Parathyroid adenoma (tissue), 2 donors: ENCODE results near the gene WDR18.

Source experiments
- H2AFZ ChIP-seq: fragments of 300-600 bp; sonication (generic); one replicate; pipeline ENCODE4 v1.7.0; 2017; ENCODE audit warnings: antibody characterized with exemption, mild to moderate bottlenecking
- H3K27ac ChIP-seq: fragments of 300-600 bp; sonication (generic); one replicate; pipeline ENCODE4 v1.7.0; 2017
- H3K27me3 ChIP-seq: fragments of 300-600 bp; sonication (generic); one replicate; pipeline ENCODE4 v1.7.0; 2017; ENCODE audit warnings: low read length; ENCODE audit not compliant: control insufficient read depth, insufficient read depth
- H3K36me3 ChIP-seq: fragments of 300-600 bp; sonication (generic); one replicate; pipeline ENCODE4 v1.7.0; 2017; ENCODE audit warnings: low read length; ENCODE audit not compliant: control insufficient read depth, insufficient read depth
- H3K4me1 ChIP-seq: fragments of 300-600 bp; sonication (generic); one replicate; pipeline ENCODE4 v1.7.0; 2017; ENCODE audit warnings: control low read depth
- H3K4me2 ChIP-seq: fragments of 300-600 bp; sonication (generic); one replicate; pipeline ENCODE4 v1.7.0; 2017; ENCODE audit warnings: low read length
- H3K4me3 ChIP-seq: fragments of 300-600 bp; sonication (generic); one replicate; pipeline ENCODE4 v1.7.0; 2017; ENCODE audit warnings: low read depth, low read length
- H3K79me2 ChIP-seq: fragments of 300-600 bp; sonication (generic); one replicate; pipeline ENCODE4 v1.7.0; 2017; ENCODE audit warnings: control low read depth
- H3K9ac ChIP-seq: fragments of 300-600 bp; sonication (generic); one replicate; pipeline ENCODE4 v1.7.0; 2017; ENCODE audit warnings: mild to moderate bottlenecking
- H3K9me3 ChIP-seq: fragments of 300-600 bp; sonication (generic); one replicate; pipeline ENCODE4 v1.7.0; 2017; ENCODE audit warnings: low read length; ENCODE audit not compliant: control insufficient read depth
- CTCF ChIP-seq: fragments of 300-600 bp; sonication (generic); IDR thresholded peaks from one replicate; pipeline ENCODE4 v1.7.0; 2017; ENCODE audit warnings: antibody characterized with exemption, mild to moderate bottlenecking
- donor health status: primary hyperparathyroidism.

WDR18 gene

DNA sequence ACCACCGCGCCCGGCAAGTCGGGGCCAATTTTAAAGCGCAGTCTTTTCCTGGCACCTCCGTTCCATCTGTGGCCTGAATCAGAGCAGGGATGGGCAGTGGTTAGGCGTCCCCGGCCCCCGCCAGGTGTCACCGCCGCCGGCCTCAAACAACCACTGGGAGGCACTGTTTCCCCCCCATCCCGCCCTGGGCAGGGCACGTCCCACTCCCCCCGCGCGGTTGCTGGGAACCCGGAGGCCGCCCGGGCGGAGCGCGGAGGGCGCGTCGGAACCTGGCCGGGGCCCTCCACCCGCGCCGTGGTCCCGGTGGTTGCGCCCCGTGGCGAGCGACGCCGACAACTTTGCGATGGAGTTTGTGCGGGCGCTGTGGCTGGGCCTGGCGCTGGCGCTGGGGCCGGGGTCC is 15.9 kb downstream of the WDR18 start, which contains the start of gene GRIN3B:
Gene GRIN3B, plus strand, starts transcription at position 325 of the 400 bp plus-strand sequence. Its CDS starts 19 bp downstream, at position 344.
- TF ChIP-seq CTCF = peak; percentile 28
- H3K9ac ChIP-seq = no peak within 1 kb of the TSS
- no peaks in the 10 kb centered on the region for H3K79me2 ChIP-seq
- no peaks in the 10 kb centered on the region for H3K36me3 ChIP-seq
- H3K27ac ChIP-seq = no peak within 1 kb of the TSS
- H3K4me3 ChIP-seq = no peak within 1 kb of the TSS
- H2AFZ ChIP-seq = no peak within 1 kb of the TSS
- no peak within 1 kb of the TSS for H3K4me2 ChIP-seq
- peaks cover 3% of the 10 kb centered on the region for H3K27me3 ChIP-seq
- no peaks in the 10 kb centered on the region for H3K9me3 ChIP-seq
- H3K4me1 ChIP-seq = peaks cover 4% of the 10 kb centered on the region

- H3K36me3 ChIP-seq = no peaks in the 10 kb centered on the region
- no peak overlapping the region for H3K4me3 ChIP-seq
- H3K9me3 ChIP-seq = no peaks in the 10 kb centered on the region
- no peak overlapping the region for H3K27ac ChIP-seq
- H2AFZ ChIP-seq = no peak overlapping the region
- TF ChIP-seq CTCF = no peak
- H3K4me2 ChIP-seq = no peak overlapping the region
- peaks cover 3% of the 10 kb centered on the region for H3K27me3 ChIP-seq
- no peak overlapping the region for H3K9ac ChIP-seq
- H3K79me2 ChIP-seq = no peaks in the 10 kb centered on the region
- peaks cover 4% of the 10 kb centered on the region for H3K4me1 ChIP-seq
These were observed 16.7 kb downstream of the WDR18 start for GRCh38 chr19:1000591-1001537.

DNA sequence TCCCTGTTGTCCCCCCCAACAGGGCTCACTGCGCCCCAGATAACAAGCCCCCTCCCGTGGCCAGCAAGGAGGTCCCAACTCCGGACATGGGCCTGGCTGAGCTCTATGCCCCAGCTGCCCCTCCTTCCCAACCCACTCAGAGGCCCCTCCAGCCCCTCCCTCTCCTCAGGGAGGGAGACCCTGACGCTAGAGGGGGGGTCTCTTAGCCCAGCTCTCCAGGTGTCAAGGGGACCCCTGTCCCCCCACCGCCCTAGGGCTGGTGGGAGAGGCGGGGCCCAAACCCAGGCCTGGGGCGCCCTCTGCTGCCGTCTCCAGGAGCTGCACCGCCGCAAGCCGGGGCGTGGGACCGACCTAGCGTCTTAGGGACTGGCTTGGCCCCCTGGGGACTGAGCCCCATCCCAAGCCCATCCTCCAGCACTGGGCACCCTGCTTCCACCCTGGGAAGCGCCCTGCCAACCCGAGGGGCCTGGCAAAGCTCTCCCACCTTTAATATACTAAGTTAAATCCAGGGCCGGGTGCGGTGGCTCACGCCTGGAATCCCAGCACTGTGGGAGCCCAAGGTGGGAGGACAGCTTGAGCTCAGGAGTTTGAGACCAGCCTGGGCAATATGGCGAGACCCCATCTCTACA is 17.5 kb downstream of the WDR18 start:
- H3K4me3 ChIP-seq = no peak overlapping the region
- H3K27me3 ChIP-seq = peaks cover 3% of the 10 kb centered on the region

DNA sequence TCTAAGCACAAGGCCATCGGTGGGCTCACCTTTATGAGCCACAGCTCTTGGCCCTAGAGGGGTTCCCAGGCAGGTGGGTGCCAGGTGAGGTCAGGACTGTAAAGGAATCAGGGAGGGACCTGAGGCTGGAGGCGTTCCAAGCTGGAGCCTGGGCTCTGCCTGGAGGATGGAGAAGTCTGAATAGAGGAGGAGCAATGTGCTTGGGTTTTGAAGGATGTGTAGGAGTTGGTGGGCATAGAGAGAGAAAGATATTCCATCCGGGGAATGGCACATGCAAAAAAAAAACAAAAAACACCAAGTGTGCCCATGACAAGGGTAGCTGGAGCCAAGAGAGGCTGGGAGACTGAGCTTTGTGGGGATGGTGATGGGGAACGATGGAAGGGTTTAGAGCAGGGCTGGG is 18.5 kb downstream of the WDR18 start:
- TF ChIP-seq CTCF = no peak
- Histone ChIP-seq H3K4me2 (no peak overlapping the region), H3K4me3 (no peak overlapping the region), H2AFZ (no peak overlapping the region), H3K4me1 (no peaks in the 10 kb centered on the region), H3K27me3 (peaks cover 3% of the 10 kb centered on the region), H3K27ac (no peak overlapping the region), H3K36me3 (no peaks in the 10 kb centered on the region), H3K9ac (no peak overlapping the region), H3K79me2 (no peaks in the 10 kb centered on the region), H3K9me3 (no peaks in the 10 kb centered on the region)

More for the DNA sequence above, 17.5 kb downstream of the WDR18 start:
- H3K4me2 ChIP-seq = no peak overlapping the region
- H3K9me3 ChIP-seq = no peaks in the 10 kb centered on the region
- no peaks in the 10 kb centered on the region for H3K4me1 ChIP-seq
- H3K36me3 ChIP-seq = no peaks in the 10 kb centered on the region
- H3K27ac ChIP-seq = no peak overlapping the region
- no peak overlapping the region for H3K9ac ChIP-seq
- no peaks in the 10 kb centered on the region for H3K79me2 ChIP-seq
- peak; percentile 88 for TF ChIP-seq CTCF
- H2AFZ ChIP-seq = no peak overlapping the region
